HEK293T (cell line): ENCODE data around the gene STN1.

Experiments
- CTCF ChIA-PET: fragments of 350-600 bp; formaldehyde crosslinking; extraction: SDS; loops from one replicate; lab custom pipeline; 2021; ENCODE audit warnings: antibody characterized with exemption, inconsistent platforms; lab: Yijun Ruan, JAX
- POLR2A ChIA-PET: fragments of 350-600 bp; formaldehyde crosslinking; extraction: SDS; loops from one replicate; lab custom pipeline; 2020; ENCODE audit warnings: antibody characterized with exemption, inconsistent platforms; lab: Yijun Ruan, JAX
- DNase-seq: peaks from one replicate; pipeline ENCODE4 v3.0.0; 2012; ENCODE audit warnings: mixed read lengths; ENCODE audit errors: extremely low spot score
- ARNT ChIP-seq: fragments of 450-650 bp; IDR thresholded peaks from 2 replicates; pipeline ENCODE4 v1.6.1; 2017; ENCODE audit warnings: mild to moderate bottlenecking
- BHLHE40 ChIP-seq: fragments of 450-650 bp; IDR thresholded peaks from 2 replicates; pipeline ENCODE4 v1.6.1; 2016; ENCODE audit warnings: mild to moderate bottlenecking, moderate library complexity, borderline replicate concordance
- CTBP1 ChIP-seq: fragments of 450-650 bp; IDR thresholded peaks from 2 replicates; pipeline ENCODE4 v1.6.1; 2016; ENCODE audit warnings: borderline replicate concordance
- ELF4 ChIP-seq: fragments of 450-650 bp; IDR thresholded peaks from 2 replicates; pipeline ENCODE4 v1.6.1; 2017; ENCODE audit warnings: antibody characterized with exemption
- FOXA1 ChIP-seq: fragments of 450-650 bp; IDR thresholded peaks from 2 replicates; pipeline ENCODE4 v1.6.1; 2016; ENCODE audit warnings: mild to moderate bottlenecking
- FOXK2 ChIP-seq: fragments of 450-650 bp; IDR thresholded peaks from 2 replicates; pipeline ENCODE4 v1.6.1; 2016; ENCODE audit warnings: mild to moderate bottlenecking
- FOXM1 ChIP-seq: fragments of 450-650 bp; IDR thresholded peaks from 2 replicates; pipeline ENCODE4 v1.6.1; 2017; ENCODE audit warnings: mild to moderate bottlenecking, borderline replicate concordance
- HDGF ChIP-seq: fragments of 450-650 bp; IDR thresholded peaks from 2 replicates; pipeline ENCODE4 v1.6.1; 2017; ENCODE audit warnings: antibody characterized with exemption, borderline replicate concordance
- L3MBTL2 ChIP-seq: fragments of 450-650 bp; conservative IDR thresholded peaks from 2 replicates; pipeline ENCODE4 v1.6.1; 2016; ENCODE audit warnings: mild to moderate bottlenecking
- LEF1 ChIP-seq: fragments of 450-650 bp; IDR thresholded peaks from 2 replicates; pipeline ENCODE4 v1.6.1; 2017; ENCODE audit warnings: mild to moderate bottlenecking, borderline replicate concordance
- NFRKB ChIP-seq: fragments of 450-650 bp; IDR thresholded peaks from 2 replicates; pipeline ENCODE4 v1.6.1; 2016; ENCODE audit warnings: mild to moderate bottlenecking, moderate library complexity
- SP1 ChIP-seq: fragments of 450-650 bp; IDR thresholded peaks from 2 replicates; pipeline ENCODE4 v1.6.1; 2017
- SUZ12 ChIP-seq: fragments of 450-650 bp; IDR thresholded peaks from 2 replicates; pipeline ENCODE4 v1.6.1; 2016; ENCODE audit warnings: mild to moderate bottlenecking
- TARDBP ChIP-seq: fragments of 450-650 bp; IDR thresholded peaks from 2 replicates; pipeline ENCODE4 v1.6.1; 2016
- ZNF384 ChIP-seq: fragments of 450-650 bp; IDR thresholded peaks from 2 replicates; pipeline ENCODE4 v1.6.1; 2016
- TF ChIP-seq, protein P1 (sequence below): fragments of 450-650 bp; IDR thresholded peaks from 2 replicates; pipeline ENCODE4 v1.6.1; 2016

Gene STN1

DNA sequence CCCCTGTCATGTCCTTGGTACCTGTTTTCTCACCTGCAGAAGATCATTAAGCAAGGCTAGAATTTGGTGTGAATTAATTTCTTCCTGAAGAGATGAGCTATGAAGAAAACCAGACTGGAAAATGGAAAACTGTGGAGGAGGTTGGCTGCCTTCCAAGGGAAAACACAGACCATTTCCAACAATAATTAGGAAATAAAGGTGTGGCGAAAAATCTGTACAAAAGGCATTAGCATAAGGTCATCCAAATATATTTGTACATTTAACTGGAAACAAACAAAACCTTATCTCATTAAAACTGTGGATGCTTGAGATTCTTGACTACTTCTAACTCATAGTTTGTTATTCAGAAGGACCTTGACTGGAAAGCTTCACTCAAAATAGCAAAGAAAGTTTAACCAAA is 1.7 kb downstream of the STN1 start:
- ChIA-PET POLR2A (interaction anchor here (1.5 kb wide), 1 partner anchor 8 kb away, joined by 6 read pairs; no protein-coding TSS in a partner anchor), CTCF (no interaction called here)
- no peak for TF ChIP-seq ARNT
- no peak for TF ChIP-seq CTBP1
- TF ChIP-seq FOXA1, result no peak
- no peak for TF ChIP-seq FOXM1
- TF ChIP-seq, protein P1, sequence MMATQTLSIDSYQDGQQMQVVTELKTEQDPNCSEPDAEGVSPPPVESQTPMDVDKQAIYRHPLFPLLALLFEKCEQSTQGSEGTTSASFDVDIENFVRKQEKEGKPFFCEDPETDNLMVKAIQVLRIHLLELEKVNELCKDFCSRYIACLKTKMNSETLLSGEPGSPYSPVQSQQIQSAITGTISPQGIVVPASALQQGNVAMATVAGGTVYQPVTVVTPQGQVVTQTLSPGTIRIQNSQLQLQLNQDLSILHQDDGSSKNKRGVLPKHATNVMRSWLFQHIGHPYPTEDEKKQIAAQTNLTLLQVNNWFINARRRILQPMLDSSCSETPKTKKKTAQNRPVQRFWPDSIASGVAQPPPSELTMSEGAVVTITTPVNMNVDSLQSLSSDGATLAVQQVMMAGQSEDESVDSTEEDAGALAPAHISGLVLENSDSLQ, result no peak
- TF ChIP-seq TARDBP, result no peak
- TF ChIP-seq BHLHE40, result no peak
- TF ChIP-seq ELF4, result no peak
- TF ChIP-seq ZNF384, result no peak
- TF ChIP-seq FOXK2, result no peak
- no peak for TF ChIP-seq L3MBTL2
- TF ChIP-seq LEF1, result no peak
- no peak for TF ChIP-seq NFRKB
- TF ChIP-seq SP1, result no peak
- TF ChIP-seq SUZ12, result no peak
- no peak for TF ChIP-seq HDGF
- no peak for DNase-seq

GRCh38 chr10:103915796-103916195 is 2.2 kb downstream of the STN1 start:
- TF ChIP-seq NFRKB, result no peak
- TF ChIP-seq SP1, result no peak
- no peak for TF ChIP-seq ZNF384
- TF ChIP-seq BHLHE40, result no peak
- no peak for TF ChIP-seq ARNT
- TF ChIP-seq CTBP1, result no peak
- no peak for TF ChIP-seq LEF1
- no peak for TF ChIP-seq L3MBTL2
- TF ChIP-seq TARDBP, result no peak
- TF ChIP-seq FOXM1, result no peak
- TF ChIP-seq FOXA1, result no peak
- DNase-seq, result no peak
- ChIA-PET POLR2A (no interaction called here), CTCF (no interaction called here)

DNA sequence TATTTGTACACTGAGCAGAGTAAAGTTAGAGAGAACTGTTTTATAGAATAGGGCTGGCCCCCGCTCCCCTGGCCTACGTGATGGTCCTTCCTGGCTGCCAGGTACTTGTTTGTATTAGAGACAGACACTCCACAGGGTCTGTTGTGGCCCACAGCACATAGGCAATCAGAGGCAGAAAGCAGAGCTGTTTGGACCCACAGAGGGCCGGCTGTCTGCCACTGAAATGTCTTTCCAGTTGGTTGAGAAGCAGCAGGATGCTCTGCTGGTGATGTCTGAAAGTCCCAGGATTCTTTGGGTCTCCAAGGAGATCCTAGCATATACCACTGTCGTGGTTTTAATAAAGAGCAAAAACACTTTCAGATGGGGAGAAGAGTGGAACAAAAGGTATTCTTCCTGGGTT is 5.2 kb downstream of the STN1 start:
- no peak for DNase-seq
- TF ChIP-seq FOXK2, result no peak
- TF ChIP-seq LEF1, result no peak
- TF ChIP-seq FOXM1, result no peak
- no peak for TF ChIP-seq SP1
- ChIA-PET CTCF (no interaction called here), POLR2A (no interaction called here)

DNA sequence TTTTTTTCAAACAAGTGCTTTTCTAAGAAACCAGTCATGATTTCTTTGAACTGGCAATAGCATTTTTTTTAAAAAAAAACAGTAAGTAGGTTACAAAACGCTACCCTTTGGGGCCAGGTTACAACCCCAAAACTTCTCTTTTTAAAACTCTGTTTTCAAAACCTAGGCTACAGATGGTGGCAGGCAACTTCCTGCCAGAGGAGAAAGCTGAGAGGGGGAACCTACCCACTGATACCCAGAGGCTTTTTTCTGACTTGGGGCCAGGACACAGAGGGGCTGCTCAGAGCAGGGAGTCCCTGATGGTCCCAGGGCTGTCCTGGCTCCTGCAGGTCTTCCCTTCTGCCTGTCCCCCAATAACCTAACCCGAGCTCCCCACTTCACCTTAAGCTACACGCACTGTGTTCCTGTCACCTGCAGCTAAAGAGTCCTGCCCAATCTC is 6.9 kb downstream of the STN1 start:
- ChIA-PET POLR2A (no interaction called here), CTCF (interaction anchor here (0.7 kb wide), 1 partner anchor 61 kb away, joined by 3 read pairs; no protein-coding TSS in a partner anchor)
- TF ChIP-seq ELF4 (no peak), CTBP1 (no peak), L3MBTL2 (no peak), FOXA1 (no peak), FOXK2 (no peak), LEF1 (no peak), TARDBP (no peak)
- DNase-seq, result no peak

- CTCF ChIA-PET, result interaction anchor here (0.7 kb wide), 1 partner anchor 62 kb away, joined by 3 read pairs; no protein-coding TSS in a partner anchor
- DNase-seq, result no peak
- TF ChIP-seq ZNF384 (no peak), SP1 (no peak), BHLHE40 (no peak), FOXM1 (no peak), L3MBTL2 (no peak), TARDBP (no peak), FOXA1 (no peak), FOXK2 (no peak)
- TF ChIP-seq, protein P1, result no peak
- POLR2A ChIA-PET, result interaction anchor here (1.0 kb wide), 1 partner anchor 8 kb away, joined by 4 read pairs; the partner anchor contains the start of gene STN1
These were observed 7.5 kb downstream of the STN1 start for GRCh38 chr10:103910442-103911012.

DNA sequence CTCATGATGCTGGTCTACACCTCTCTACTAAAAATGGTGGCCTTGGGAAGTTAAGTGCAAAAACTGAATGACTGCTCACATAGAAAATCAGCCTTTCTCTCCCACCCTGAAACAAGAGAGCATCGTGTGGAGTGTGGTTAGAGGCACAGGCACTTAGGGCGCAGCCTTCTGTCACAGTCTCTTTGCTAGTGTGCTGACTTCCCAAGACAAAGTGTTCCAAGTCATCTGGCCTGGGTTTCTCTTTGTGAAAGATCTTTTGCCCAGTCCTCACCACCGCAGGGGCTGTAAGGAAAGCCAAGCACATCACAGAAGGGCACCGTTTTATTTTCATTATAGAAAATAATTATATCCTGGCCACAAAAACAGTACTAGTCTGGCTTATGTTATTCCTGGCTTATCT is 12.5 kb downstream of the STN1 start:
- POLR2A ChIA-PET, result no interaction called here
- TF ChIP-seq SP1 (no peak), TARDBP (no peak), ELF4 (no peak), FOXK2 (no peak), NFRKB (no peak), SUZ12 (no peak), BHLHE40 (no peak), CTBP1 (no peak), FOXM1 (no peak), ZNF384 (no peak), HDGF (no peak), LEF1 (no peak), FOXA1 (no peak), L3MBTL2 (no peak), ARNT (no peak)
- TF ChIP-seq, protein P1, result no peak
- CTCF ChIA-PET, result no interaction called here
- DNase-seq, result no peak
